ENCODE measurements around the gene MAN1A1. TPM values are rescaled to one million over a fixed set of nuclear protein-coding genes. Genes with fewer than 3 reads are reported as not detected.

MAN1A1 gene
- total and polyA plus RNA-seq, 2 experiments from 2014 or later = 2.0 to 8.7 TPM

DNA sequence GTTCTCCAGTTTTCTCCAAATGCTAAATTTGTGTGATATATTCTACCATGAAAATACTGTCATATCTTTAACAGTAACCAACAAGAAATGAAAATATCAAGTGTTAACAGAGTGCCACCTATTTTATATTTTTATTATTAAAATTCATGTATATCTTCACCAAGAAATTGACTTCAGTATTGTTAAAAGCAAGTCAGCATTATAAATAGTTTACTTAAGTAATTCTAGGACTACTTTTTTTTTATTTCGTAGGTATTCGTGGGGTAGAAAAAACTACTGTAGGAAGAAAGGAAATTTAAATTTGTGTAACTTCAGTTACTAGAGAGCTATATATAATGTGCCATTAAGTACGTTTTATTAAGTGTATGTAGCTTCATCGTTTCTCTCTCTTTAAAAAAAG, 6.3 kb upstream of the MAN1A1 start:
- no peak overlapping the region for H3K27ac Mint-ChIP-seq
- peaks cover 10% of the 10 kb centered on the region for H3K4me1 Mint-ChIP-seq
- no peak for ATAC-seq
- Histone ChIP-seq H3K27me3 (ENCODE audit: insufficient read depth) (peaks cover 16% of the 10 kb centered on the region), H3K4me3 (no peak overlapping the region), H4K20me1 (replicated peaks; ENCODE audit: insufficient read depth) (no peaks in the 10 kb centered on the region), H3K27ac (ENCODE audit: low read depth) (no peak overlapping the region), H3K9me2 (ENCODE audit: insufficient read depth) (no peaks in the 10 kb centered on the region), H3K79me2 (replicated peaks; ENCODE audit: insufficient read depth) (no peaks in the 10 kb centered on the region), H3K36me3 (ENCODE audit: insufficient read depth) (no peaks in the 10 kb centered on the region), H3K4me1 (ENCODE audit: insufficient read depth) (peaks cover 1% of the 10 kb centered on the region; the same call in 1 of the 2 replicates), H3F3A (replicated peaks; ENCODE audit: low read depth) (no peaks in the 10 kb centered on the region), H3K4me2 (no peak overlapping the region), H2AFZ (no peak overlapping the region)
- no peaks in the 10 kb centered on the region for H3K27me3 Mint-ChIP-seq (ENCODE audit: insufficient read depth, low read depth, poor library complexity)
- TF ChIP-seq EZH2 (IDR thresholded peaks at IDR 0.05; ENCODE audit: low read depth, unreplicated experiment) = no peak
- TF ChIP-seq ZNF114 (CRISPR knock-in tag; IDR thresholded peaks at IDR 0.05) = no peak
- TF ChIP-seq POLR2AphosphoS5 (IDR thresholded peaks at IDR 0.05; ENCODE audit: low read depth) = no peak
- no peak for TF ChIP-seq EZH2phosphoT487 (IDR thresholded peaks at IDR 0.05; ENCODE audit: unreplicated experiment)
- TF ChIP-seq ETS1 (IDR thresholded peaks at IDR 0.05) = no peak
- no peak for TF ChIP-seq JUNB (IDR thresholded peaks at IDR 0.05; ENCODE audit: unreplicated experiment)
- TF ChIP-seq NANOG (IDR thresholded peaks at IDR 0.05; ENCODE audit: borderline replicate concordance) = no peak
- TF ChIP-seq CREB1 (CRISPR knock-in tag; IDR thresholded peaks at IDR 0.05; ENCODE audit: low read depth) = no peak
- TF ChIP-seq, protein P1, sequence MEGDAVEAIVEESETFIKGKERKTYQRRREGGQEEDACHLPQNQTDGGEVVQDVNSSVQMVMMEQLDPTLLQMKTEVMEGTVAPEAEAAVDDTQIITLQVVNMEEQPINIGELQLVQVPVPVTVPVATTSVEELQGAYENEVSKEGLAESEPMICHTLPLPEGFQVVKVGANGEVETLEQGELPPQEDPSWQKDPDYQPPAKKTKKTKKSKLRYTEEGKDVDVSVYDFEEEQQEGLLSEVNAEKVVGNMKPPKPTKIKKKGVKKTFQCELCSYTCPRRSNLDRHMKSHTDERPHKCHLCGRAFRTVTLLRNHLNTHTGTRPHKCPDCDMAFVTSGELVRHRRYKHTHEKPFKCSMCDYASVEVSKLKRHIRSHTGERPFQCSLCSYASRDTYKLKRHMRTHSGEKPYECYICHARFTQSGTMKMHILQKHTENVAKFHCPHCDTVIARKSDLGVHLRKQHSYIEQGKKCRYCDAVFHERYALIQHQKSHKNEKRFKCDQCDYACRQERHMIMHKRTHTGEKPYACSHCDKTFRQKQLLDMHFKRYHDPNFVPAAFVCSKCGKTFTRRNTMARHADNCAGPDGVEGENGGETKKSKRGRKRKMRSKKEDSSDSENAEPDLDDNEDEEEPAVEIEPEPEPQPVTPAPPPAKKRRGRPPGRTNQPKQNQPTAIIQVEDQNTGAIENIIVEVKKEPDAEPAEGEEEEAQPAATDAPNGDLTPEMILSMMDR (conservative IDR thresholded peaks at IDR 0.05; ENCODE audit: low read depth in 2 of 2) = no peak
- no peak for TF ChIP-seq REST (IDR thresholded peaks at IDR 0.05; ENCODE audit: unreplicated experiment)
- no peaks in the 10 kb centered on the region for H3K9me3 Mint-ChIP-seq
- no peaks in the 10 kb centered on the region for H3K36me3 Mint-ChIP-seq (ENCODE audit: low read depth)
- no peak overlapping the region for H3K4me3 Mint-ChIP-seq
- no peak for DNase-seq (ENCODE audit: low spot score)

- no peaks in the 10 kb centered on the region for H3K79me2 ChIP-seq (replicated peaks; ENCODE audit: insufficient read depth)
- no peaks in the 10 kb centered on the region for H3K9me2 ChIP-seq (ENCODE audit: insufficient read depth)
- H3K4me1 Mint-ChIP-seq = peaks cover 10% of the 10 kb centered on the region
- DNase-seq (ENCODE audit: low spot score) = no peak
- H3K4me3 Mint-ChIP-seq = no peak overlapping the region
- no peak overlapping the region for H2AFZ ChIP-seq
- no peaks in the 10 kb centered on the region for H3K36me3 Mint-ChIP-seq (ENCODE audit: low read depth)
- H3K4me2 ChIP-seq = no peak overlapping the region
- no peaks in the 10 kb centered on the region for H4K20me1 ChIP-seq (replicated peaks; ENCODE audit: insufficient read depth)
- H3K9me3 Mint-ChIP-seq = no peaks in the 10 kb centered on the region; the same call in 2 of the 3 replicates
- H3K36me3 ChIP-seq (ENCODE audit: insufficient read depth) = no peaks in the 10 kb centered on the region
- H3K27ac Mint-ChIP-seq = no peak overlapping the region
- no peaks in the 10 kb centered on the region for H3F3A ChIP-seq (replicated peaks; ENCODE audit: low read depth)
- no peak overlapping the region for H3K27ac ChIP-seq (ENCODE audit: low read depth)
- no peak for TF ChIP-seq ZNF331 (CRISPR knock-in tag; IDR thresholded peaks at IDR 0.05; ENCODE audit: low read depth)
- no peak for TF ChIP-seq EZH2 (IDR thresholded peaks at IDR 0.05; ENCODE audit: low read depth, unreplicated experiment)
- no peak for TF ChIP-seq JUNB (IDR thresholded peaks at IDR 0.05; ENCODE audit: unreplicated experiment)
- no peak for TF ChIP-seq STAT1 (IDR thresholded peaks at IDR 0.05; ENCODE audit: unreplicated experiment)
- no peak for TF ChIP-seq CREB1 (CRISPR knock-in tag; IDR thresholded peaks at IDR 0.05; ENCODE audit: low read depth)
- H3K27me3 ChIP-seq (ENCODE audit: insufficient read depth) = peaks cover 23% of the 10 kb centered on the region
- no peaks in the 10 kb centered on the region for H3K27me3 Mint-ChIP-seq (ENCODE audit: insufficient read depth, low read depth, poor library complexity)
- peaks cover 7% of the 10 kb centered on the region for H3K4me1 ChIP-seq (ENCODE audit: insufficient read depth)
- ATAC-seq = no peak
- H3K4me3 ChIP-seq = no peak overlapping the region
Measured at GRCh38 chr6:119355157-119355556, 5.6 kb upstream of the MAN1A1 start.
